ENCODE results near the gene PNPLA2.

The PNPLA2 gene

DNA sequence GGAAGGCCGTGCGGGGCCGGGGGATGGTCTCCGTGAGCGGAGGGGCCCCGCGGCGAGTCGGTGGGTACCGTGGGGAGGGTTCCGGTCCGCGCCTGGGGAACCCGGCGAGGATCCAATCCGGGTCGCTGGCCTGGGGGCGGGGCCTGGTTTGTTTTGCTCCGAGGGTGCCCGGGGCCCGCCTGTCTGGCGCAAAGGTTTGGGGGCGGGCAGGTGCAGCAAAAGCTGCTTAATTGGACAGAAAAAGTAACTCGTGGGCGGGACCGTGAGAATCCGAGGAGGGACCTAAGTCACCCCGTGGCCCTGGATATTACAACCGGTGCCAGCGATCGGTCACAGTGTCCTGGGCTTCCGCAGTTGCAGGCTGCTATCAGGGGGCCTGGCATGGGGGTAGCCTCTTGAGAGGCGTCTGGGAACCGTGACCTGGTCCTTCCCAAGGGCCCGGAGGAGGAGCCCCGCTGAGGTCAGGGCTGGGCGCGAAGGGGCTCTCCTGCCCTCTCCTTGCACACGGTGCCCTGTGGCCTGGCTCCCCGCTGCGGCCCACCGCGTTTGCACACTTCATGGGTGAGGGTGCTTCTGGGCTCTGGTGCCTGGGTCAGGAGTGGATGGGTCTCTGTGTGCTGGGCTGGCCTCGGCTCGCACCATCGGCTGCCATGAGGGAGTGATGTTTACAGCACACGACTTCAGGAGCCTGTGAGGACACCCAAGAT lies 1.4 kb downstream of the PNPLA2 start:
- DNase-seq: peak; percentile 98

- no peak for DNase-seq
These were observed 2.2 kb downstream of the PNPLA2 start for GRCh38 chr11:820655-821511.

DNA sequence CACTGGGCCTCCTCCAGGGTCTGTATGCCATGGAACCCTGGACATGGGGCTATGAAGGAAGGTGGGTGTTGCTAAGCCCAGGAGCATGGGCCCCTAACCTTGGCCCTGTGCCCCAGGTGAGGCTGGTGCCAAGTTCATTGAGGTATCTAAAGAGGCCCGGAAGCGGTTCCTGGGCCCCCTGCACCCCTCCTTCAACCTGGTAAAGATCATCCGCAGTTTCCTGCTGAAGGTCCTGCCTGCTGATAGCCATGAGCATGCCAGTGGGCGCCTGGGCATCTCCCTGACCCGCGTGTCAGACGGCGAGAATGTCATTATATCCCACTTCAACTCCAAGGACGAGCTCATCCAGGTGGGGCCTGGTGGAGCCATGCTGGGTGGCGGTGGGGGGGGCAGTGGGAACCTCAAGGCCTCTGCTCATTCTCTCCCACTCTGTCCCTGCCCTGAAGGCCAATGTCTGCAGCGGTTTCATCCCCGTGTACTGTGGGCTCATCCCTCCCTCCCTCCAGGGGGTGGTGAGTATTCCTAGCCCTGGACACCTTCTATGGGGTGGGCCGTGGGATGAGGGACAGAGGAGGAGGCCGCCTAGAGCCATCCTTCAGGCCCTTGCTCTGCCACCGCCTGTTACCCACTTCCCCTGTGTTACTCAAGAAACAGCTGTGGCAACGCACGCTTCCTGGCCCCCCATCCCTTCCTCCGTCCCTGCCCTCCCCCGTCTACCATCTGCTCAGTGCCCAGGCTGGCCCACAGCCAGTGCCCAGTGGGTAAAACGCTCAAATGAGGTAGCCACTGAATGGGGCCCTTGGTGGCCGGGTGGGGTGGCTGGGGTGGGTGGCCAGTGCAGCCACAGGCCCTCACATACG lies 3.0 kb downstream of the PNPLA2 start:
- DNase-seq: no peak

DNA sequence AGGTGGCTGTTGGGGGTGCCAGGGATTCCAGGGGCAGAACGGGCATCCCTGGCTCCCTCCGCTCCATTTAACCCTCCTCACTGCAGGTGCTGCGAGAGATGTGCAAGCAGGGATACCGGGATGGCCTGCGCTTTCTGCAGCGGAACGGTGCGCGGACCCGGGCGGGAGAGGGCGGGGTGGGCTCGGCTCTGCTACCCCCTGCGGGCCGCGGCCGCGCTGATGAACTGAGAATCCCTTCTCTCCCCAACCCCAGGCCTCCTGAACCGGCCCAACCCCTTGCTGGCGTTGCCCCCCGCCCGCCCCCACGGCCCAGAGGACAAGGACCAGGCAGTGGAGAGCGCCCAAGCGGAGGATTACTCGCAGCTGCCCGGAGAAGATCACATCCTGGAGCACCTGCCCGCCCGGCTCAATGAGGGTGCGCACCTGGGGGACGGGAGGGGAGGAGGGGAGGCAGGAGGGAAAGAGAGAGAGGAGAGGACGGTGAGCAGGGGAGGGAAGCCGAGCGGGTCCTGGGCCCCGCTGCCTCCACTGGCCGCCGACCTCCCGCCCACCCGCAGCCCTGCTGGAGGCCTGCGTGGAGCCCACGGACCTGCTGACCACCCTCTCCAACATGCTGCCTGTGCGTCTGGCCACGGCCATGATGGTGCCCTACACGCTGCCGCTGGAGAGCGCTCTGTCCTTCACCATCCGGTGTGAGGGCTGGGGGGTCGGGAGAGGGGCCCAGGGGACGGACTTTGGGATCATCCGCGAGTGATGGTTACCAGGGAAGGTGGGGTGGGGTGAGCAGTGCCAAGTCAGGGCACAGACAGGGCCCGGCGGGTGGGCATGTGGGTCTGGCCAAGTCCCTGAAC lies 5.0 kb downstream of the PNPLA2 start:
- no peak for DNase-seq

GRCh38 chr11:824292-824880 lies 5.7 kb downstream of the PNPLA2 start:
- no peak for DNase-seq

DNA sequence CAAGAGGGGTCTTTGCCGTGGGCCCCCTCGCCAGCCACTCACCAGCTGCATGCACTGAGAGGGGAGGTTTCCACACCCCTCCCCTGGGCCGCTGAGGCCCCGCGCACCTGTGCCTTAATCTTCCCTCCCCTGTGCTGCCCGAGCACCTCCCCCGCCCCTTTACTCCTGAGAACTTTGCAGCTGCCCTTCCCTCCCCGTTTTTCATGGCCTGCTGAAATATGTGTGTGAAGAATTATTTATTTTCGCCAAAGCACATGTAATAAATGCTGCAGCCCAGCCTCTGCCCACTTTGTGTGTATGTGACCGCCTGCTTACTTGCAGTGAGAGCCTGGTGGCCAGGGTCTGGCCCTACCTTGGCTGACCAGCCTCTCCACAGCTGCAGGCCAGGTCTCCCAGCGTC lies 6.2 kb downstream of the PNPLA2 start:
- no peak for DNase-seq

- DNase-seq: no peak
These were observed 6.9 kb downstream of the PNPLA2 start for GRCh38 chr11:825366-826226.

DNA sequence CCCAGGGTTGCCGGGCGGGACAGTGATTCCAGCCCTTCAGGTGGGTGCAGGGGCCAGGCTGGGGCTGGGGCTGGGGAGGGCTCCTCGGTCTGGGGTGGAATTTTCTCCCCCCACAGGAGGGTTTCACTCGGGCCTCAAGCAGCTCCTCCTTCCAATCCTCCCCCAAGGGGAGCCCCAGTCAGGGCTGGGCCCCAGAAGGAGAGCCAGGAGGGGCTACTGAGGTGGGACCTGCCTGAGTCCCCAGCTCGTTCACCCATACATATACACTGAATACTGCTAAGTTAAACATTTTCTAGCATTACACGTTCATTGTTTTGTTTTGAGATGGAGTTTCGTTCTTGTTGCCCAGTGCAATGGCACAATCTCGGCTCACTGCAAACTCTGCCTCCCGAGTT lies 7.5 kb downstream of the PNPLA2 start:
- no peak for DNase-seq

GRCh38 chr11:826836-827145 lies 8.1 kb downstream of the PNPLA2 start:
- no peak for DNase-seq

- DNase-seq: peak; percentile 31
These were observed 8.6 kb downstream of the PNPLA2 start for GRCh38 chr11:827146-827896.

GRCh38 chr11:827897-828192 lies 9.1 kb downstream of the PNPLA2 start, which contains the start of gene CRACR2B:
CRACR2B (plus strand) TSS chr11:827919; CDS start chr11:828608, 689 bp downstream.
- DNase-seq: no peak

DNA sequence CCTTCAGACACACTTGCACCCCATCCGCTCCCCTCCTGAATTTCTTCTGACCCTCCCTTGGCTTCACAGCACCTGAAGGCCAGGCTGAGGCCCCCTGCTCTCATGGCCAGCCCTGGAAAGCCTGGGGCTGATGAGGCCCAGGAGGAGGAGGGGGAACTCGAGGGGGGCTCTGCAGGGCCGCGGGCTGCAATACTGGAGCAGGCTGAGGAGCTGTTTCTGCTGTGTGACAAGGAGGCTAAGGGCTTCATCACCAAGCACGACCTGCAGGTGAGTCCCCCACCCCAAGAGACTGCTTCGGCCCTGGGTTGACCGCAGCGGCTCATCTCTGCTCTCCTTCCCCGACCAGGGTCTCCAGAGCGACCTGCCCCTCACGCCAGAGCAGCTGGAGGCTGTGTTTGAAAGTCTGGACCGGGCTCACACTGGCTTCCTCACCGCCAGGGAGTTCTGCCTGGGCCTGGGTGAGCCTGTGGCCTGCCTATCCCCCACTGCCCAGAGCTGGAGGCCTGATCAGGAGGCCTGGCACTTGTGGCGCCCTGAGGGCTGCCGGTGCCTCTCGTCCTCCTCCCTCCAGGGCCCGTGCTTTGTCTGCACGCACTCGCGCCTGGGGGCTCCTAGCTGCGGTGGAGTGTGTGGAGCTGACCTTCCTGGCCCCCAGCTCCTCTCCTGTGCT lies 9.9 kb downstream of the PNPLA2 start:
- DNase-seq: no peak

GRCh38 chr11:829176-829846 lies 10.6 kb downstream of the PNPLA2 start:
- no peak for DNase-seq

GRCh38 chr11:829847-830294 lies 11.2 kb downstream of the PNPLA2 start:
- DNase-seq: peak; percentile 25

- DNase-seq: peak; percentile 69
These were observed 11.8 kb downstream of the PNPLA2 start for GRCh38 chr11:830295-831117.

DNA sequence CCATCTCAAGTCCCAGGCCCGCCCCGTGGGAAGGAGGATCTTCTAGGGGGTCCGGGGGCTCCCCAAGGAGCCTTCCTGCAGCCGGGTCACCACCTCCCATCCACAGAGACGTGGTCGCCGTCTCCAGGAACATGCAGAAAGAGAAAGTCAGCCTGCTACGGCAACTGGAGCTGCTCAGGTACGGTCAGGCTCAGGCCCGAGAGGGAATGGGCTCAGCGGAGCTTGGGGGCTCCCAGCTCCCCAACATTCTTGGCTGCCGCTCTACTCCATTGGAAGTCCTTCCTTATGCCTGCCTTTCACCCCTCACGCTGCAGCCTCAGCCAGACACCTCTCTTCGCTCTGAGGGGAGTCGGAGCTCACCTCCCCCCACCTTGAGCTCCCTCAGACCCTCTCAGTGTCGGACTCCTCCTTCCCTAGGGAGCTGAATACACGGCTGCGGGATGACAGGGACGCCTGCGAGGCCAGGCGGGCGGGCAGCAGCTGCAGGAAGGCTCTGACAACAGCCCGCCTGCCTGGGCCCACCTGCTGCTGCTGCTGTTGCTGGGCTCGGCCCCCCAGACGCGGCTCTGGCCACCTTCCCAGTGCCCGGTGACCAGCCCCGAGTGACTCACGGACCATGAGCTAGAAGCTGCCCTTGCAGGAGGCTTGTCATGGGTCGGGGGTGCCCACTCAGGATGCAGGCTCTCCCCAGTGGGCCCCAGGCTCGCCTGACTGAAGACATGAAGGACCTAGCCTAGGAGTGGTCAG lies 12.6 kb downstream of the PNPLA2 start:
- no peak for DNase-seq

GRCh38 chr11:831961-832528 lies 13.3 kb downstream of the PNPLA2 start:
- no peak for DNase-seq
